H1 (cell line): ENCODE results near the gene CDR2.

Source experiments
- CREB1 ChIP-seq: IDR thresholded peaks from 2 replicates; pipeline ENCODE4 v1.6.1; 2012; ENCODE audit warnings: inconsistent platforms
- EP300 ChIP-seq, 2 experiments: IDR thresholded peaks; 1 replicate in 1 of 2; 2 replicates in 1 of 2; pipeline ENCODE4 v1.6.1; 2011 to 2012; ENCODE audit warnings: low read depth in 2 of 2, low read length in 2 of 2, mild to moderate bottlenecking in 2 of 2, borderline replicate concordance in 1 of 2, inconsistent platforms in 1 of 2, moderate library complexity in 1 of 2
- GABPA ChIP-seq: IDR thresholded peaks from 2 replicates; pipeline ENCODE4 v1.6.1; 2011; ENCODE audit warnings: mild to moderate bottlenecking, low read length, moderate library complexity, borderline replicate concordance; ENCODE audit not compliant: insufficient read depth
- HDAC2 ChIP-seq, 2 experiments: fragments of 300-600 bp in 1 of 2; sonication (generic) in 1 of 2; IDR thresholded peaks; 2 replicates each; pipeline ENCODE4 v1.6.1; 2011 to 2012; ENCODE audit warnings: low read depth in 2 of 2, low read length in 2 of 2, mild to moderate bottlenecking in 2 of 2, moderate library complexity in 2 of 2, borderline replicate concordance in 1 of 2, inconsistent platforms in 1 of 2
- MAFK ChIP-seq: IDR thresholded peaks from 2 replicates; pipeline ENCODE4 v1.6.1; 2012; ENCODE audit warnings: low read depth, mild to moderate bottlenecking, improper control_type of control experiment, low read length
- POLR2A ChIP-seq, 2 experiments: IDR thresholded peaks; 1 replicate in 1 of 2; 2 replicates in 1 of 2; pipeline ENCODE4 v1.6.1; 2011; ENCODE audit warnings: low read depth in 2 of 2, low read length in 2 of 2, mild to moderate bottlenecking in 2 of 2; ENCODE audit errors: control extremely low read depth in 1 of 2
- POLR2AphosphoS5 ChIP-seq: IDR thresholded peaks from 2 replicates; pipeline ENCODE4 v1.6.1; 2011; ENCODE audit warnings: low read depth, low read length
- SP1 ChIP-seq: IDR thresholded peaks from 2 replicates; pipeline ENCODE4 v1.6.1; 2011; ENCODE audit warnings: low read depth, low read length
- SUZ12 ChIP-seq: fragments of 200-600 bp; sonication (generic); IDR thresholded peaks from 2 replicates; pipeline ENCODE4 v1.6.1; 2012; ENCODE audit warnings: mild to moderate bottlenecking, inconsistent platforms, low read length, moderate library complexity, mixed read lengths
- TAF1 ChIP-seq: IDR thresholded peaks from 2 replicates; pipeline ENCODE4 v1.6.1; 2011; ENCODE audit warnings: mild to moderate bottlenecking, low read depth, low read length
- TF ChIP-seq, protein P1 (sequence below), 3 experiments: IDR thresholded peaks; 1 replicate in 2 of 3; 2 replicates in 1 of 3; pipeline versions ENCODE4 v1.5.1 to v1.6.1; 2011; ENCODE audit warnings: low read length in 3 of 3, mild to moderate bottlenecking in 3 of 3, inconsistent platforms in 2 of 3, low read depth in 1 of 3, moderate library complexity in 1 of 3; ENCODE audit not compliant: insufficient read depth in 1 of 3; ENCODE audit errors: control extremely low read depth in 1 of 3
- TF ChIP-seq, protein P2 (sequence below): IDR thresholded peaks from 2 replicates; pipeline ENCODE4 v1.6.1; 2012; ENCODE audit warnings: inconsistent platforms
- TF ChIP-seq, protein P3 (sequence below): IDR thresholded peaks from 2 replicates; pipeline ENCODE4 v1.6.1; 2012; ENCODE audit warnings: inconsistent platforms

DNA sequence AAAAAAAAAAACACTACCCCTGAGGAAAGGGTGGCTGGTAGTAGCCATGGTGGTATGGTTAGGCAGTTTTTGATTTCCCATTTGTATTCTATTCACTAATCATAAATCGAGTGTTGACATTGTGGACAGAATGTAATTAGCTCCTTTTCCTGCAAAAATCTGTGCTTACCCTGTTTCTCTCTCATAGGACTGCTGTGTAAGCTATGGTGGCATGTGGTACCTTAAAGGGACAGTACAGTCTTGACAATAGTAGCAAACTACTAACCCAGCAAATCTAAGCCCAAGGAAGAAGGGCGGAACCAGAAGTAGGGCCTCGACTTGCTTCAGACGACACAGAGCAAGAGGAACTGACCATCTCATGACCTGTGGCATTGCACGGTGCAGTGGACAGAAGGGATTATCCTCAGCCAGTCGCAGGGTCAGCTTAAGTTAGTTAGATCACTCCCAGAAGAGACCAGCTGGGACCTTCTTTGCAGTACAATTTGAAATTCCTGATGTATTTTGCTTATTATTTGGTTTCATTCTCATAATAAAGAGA is 40.9 kb downstream of the CDR2 start:
- TF ChIP-seq TAF1, result no peak
- TF ChIP-seq, protein P1, sequence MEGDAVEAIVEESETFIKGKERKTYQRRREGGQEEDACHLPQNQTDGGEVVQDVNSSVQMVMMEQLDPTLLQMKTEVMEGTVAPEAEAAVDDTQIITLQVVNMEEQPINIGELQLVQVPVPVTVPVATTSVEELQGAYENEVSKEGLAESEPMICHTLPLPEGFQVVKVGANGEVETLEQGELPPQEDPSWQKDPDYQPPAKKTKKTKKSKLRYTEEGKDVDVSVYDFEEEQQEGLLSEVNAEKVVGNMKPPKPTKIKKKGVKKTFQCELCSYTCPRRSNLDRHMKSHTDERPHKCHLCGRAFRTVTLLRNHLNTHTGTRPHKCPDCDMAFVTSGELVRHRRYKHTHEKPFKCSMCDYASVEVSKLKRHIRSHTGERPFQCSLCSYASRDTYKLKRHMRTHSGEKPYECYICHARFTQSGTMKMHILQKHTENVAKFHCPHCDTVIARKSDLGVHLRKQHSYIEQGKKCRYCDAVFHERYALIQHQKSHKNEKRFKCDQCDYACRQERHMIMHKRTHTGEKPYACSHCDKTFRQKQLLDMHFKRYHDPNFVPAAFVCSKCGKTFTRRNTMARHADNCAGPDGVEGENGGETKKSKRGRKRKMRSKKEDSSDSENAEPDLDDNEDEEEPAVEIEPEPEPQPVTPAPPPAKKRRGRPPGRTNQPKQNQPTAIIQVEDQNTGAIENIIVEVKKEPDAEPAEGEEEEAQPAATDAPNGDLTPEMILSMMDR (IDR thresholded peaks at IDR 0.05; ENCODE audit: control extremely low read depth in 1 of 3, insufficient read depth in 1 of 3, low read depth in 1 of 3, low read length in 3 of 3), result no peak
- no peak for TF ChIP-seq MAFK
- TF ChIP-seq SP1, result no peak
- TF ChIP-seq, protein P2, sequence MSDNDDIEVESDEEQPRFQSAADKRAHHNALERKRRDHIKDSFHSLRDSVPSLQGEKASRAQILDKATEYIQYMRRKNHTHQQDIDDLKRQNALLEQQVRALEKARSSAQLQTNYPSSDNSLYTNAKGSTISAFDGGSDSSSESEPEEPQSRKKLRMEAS, result no peak
- no peak for TF ChIP-seq CREB1
- no peak for TF ChIP-seq EP300 (IDR thresholded peaks at IDR 0.05; ENCODE audit: borderline replicate concordance in 1 of 2, low read depth in 2 of 2, low read length in 2 of 2)
- TF ChIP-seq POLR2A (IDR thresholded peaks at IDR 0.05; ENCODE audit: control extremely low read depth in 1 of 2, low read depth in 2 of 2, low read length in 2 of 2), result no peak
- TF ChIP-seq HDAC2 (IDR thresholded peaks at IDR 0.05; ENCODE audit: borderline replicate concordance in 1 of 2, low read depth in 2 of 2, low read length in 2 of 2), result no peak
- TF ChIP-seq, protein P3, sequence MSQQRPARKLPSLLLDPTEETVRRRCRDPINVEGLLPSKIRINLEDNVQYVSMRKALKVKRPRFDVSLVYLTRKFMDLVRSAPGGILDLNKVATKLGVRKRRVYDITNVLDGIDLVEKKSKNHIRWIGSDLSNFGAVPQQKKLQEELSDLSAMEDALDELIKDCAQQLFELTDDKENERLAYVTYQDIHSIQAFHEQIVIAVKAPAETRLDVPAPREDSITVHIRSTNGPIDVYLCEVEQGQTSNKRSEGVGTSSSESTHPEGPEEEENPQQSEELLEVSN, result no peak
- no peak for TF ChIP-seq SUZ12
- TF ChIP-seq POLR2AphosphoS5, result no peak
- TF ChIP-seq GABPA, result no peak
